ENCODE results near the gene POU2AF1.

POU2AF1 gene

GRCh38 chr11:111308140-111308539, 70.9 kb downstream of the POU2AF1 start:
- Histone ChIP-seq H3K9me2 (replicated peaks; ENCODE audit: low read depth, low read length) (no peaks in the 10 kb centered on the region), H3F3A (ENCODE audit: low read depth) (no peaks in the 10 kb centered on the region), H3K79me2 (ENCODE audit: insufficient read depth, low read length) (no peaks in the 10 kb centered on the region), H2AFZ (ENCODE audit: low read length) (no peak overlapping the region), H3K4me1 (ENCODE audit: insufficient read depth, low read length, poor library complexity, severe bottlenecking) (no peaks in the 10 kb centered on the region), H3K9me3 (ENCODE audit: insufficient read depth, low read depth, low read length) (no peaks in the 10 kb centered on the region), H3K9ac (ENCODE audit: low read depth, low read length, poor library complexity, severe bottlenecking) (no peak overlapping the region), H4K20me1 (ENCODE audit: insufficient read depth, low read length, poor library complexity, severe bottlenecking) (no peaks in the 10 kb centered on the region), H3K27me3 (ENCODE audit: insufficient read depth, low read length, poor library complexity, severe bottlenecking) (no peaks in the 10 kb centered on the region), H3K36me3 (ENCODE audit: insufficient read depth, low read length) (no peaks in the 10 kb centered on the region), H3K4me3 (ENCODE audit: low read length, poor library complexity, severe bottlenecking) (no peak overlapping the region), H3K4me2 (ENCODE audit: low read depth, low read length, poor library complexity, severe bottlenecking) (no peak overlapping the region)
- TF ChIP-seq EZH2phosphoT487 (IDR thresholded peaks at IDR 0.05; ENCODE audit: borderline replicate concordance) (no peak), CTCF (conservative IDR thresholded peaks at IDR 0.05; ENCODE audit: low read length) (no peak)

- no peaks in the 10 kb centered on the region for H3F3A ChIP-seq (ENCODE audit: low read depth)
- no peaks in the 10 kb centered on the region for H3K27me3 ChIP-seq (ENCODE audit: insufficient read depth, low read length, poor library complexity, severe bottlenecking)
- no peak overlapping the region for H3K4me2 ChIP-seq (ENCODE audit: low read depth, low read length, poor library complexity, severe bottlenecking)
- no peaks in the 10 kb centered on the region for H3K9me2 ChIP-seq (replicated peaks; ENCODE audit: low read depth, low read length)
- H3K9ac ChIP-seq (ENCODE audit: low read depth, low read length, poor library complexity, severe bottlenecking), result no peak overlapping the region
- H3K36me3 ChIP-seq (ENCODE audit: insufficient read depth, low read length), result no peaks in the 10 kb centered on the region
- TF ChIP-seq EZH2phosphoT487 (IDR thresholded peaks at IDR 0.05; ENCODE audit: borderline replicate concordance) (no peak), CTCF (conservative IDR thresholded peaks at IDR 0.05; ENCODE audit: low read length) (peak; percentile 25; the same call in 1 of the 2 replicates)
- H3K9me3 ChIP-seq (ENCODE audit: insufficient read depth, low read depth, low read length), result no peaks in the 10 kb centered on the region
- H3K79me2 ChIP-seq (ENCODE audit: insufficient read depth, low read length), result no peaks in the 10 kb centered on the region
- H4K20me1 ChIP-seq (ENCODE audit: insufficient read depth, low read length, poor library complexity, severe bottlenecking), result no peaks in the 10 kb centered on the region
- no peaks in the 10 kb centered on the region for H3K4me1 ChIP-seq (ENCODE audit: insufficient read depth, low read length, poor library complexity, severe bottlenecking)
- H2AFZ ChIP-seq (ENCODE audit: low read length), result no peak overlapping the region
- no peak overlapping the region for H3K4me3 ChIP-seq (ENCODE audit: low read length, poor library complexity, severe bottlenecking)
These were observed 71.5 kb downstream of the POU2AF1 start for GRCh38 chr11:111307472-111308108.

GRCh38 chr11:111306321-111306720, 72.8 kb downstream of the POU2AF1 start:
- no peak for TF ChIP-seq CTCF (conservative IDR thresholded peaks at IDR 0.05; ENCODE audit: low read length)
- no peak for TF ChIP-seq EZH2phosphoT487 (IDR thresholded peaks at IDR 0.05; ENCODE audit: borderline replicate concordance)
- Histone ChIP-seq H3K79me2 (ENCODE audit: insufficient read depth, low read length) (no peaks in the 10 kb centered on the region), H3K27me3 (ENCODE audit: insufficient read depth, low read length, poor library complexity, severe bottlenecking) (no peaks in the 10 kb centered on the region), H3K9me3 (ENCODE audit: insufficient read depth, low read depth, low read length) (no peaks in the 10 kb centered on the region), H3K9me2 (replicated peaks; ENCODE audit: low read depth, low read length) (no peaks in the 10 kb centered on the region), H2AFZ (ENCODE audit: low read length) (no peak overlapping the region), H3F3A (ENCODE audit: low read depth) (no peaks in the 10 kb centered on the region), H3K9ac (ENCODE audit: low read depth, low read length, poor library complexity, severe bottlenecking) (no peak overlapping the region), H4K20me1 (ENCODE audit: insufficient read depth, low read length, poor library complexity, severe bottlenecking) (no peaks in the 10 kb centered on the region), H3K36me3 (ENCODE audit: insufficient read depth, low read length) (no peaks in the 10 kb centered on the region), H3K4me3 (ENCODE audit: low read length, poor library complexity, severe bottlenecking) (no peak overlapping the region), H3K4me1 (ENCODE audit: insufficient read depth, low read length, poor library complexity, severe bottlenecking) (no peaks in the 10 kb centered on the region), H3K4me2 (ENCODE audit: low read depth, low read length, poor library complexity, severe bottlenecking) (no peak overlapping the region)
